Neutrophil (primary cell): ENCODE measurements around the gene CELF3.

ENCODE experiments used
- H3K27ac ChIP-seq: fragments of 200-600 bp; sonication (generic); 2 replicates; pipeline ENCODE4 v1.5.1; 2016; ENCODE audit warnings: mild to moderate bottlenecking, moderate library complexity
- H3K27me3 ChIP-seq: fragments of 200-600 bp; sonication (generic); 2 replicates; pipeline ENCODE4 v1.6.0; 2016; ENCODE audit warnings: mild to moderate bottlenecking
- H3K36me3 ChIP-seq: fragments of 200-600 bp; sonication (generic); 2 replicates; pipeline ENCODE4 v1.5.1; 2017
- H3K4me1 ChIP-seq, 2 experiments: fragments of 200-600 bp in 1 of 2; sonication (generic) in 1 of 2; 1 replicate in 1 of 2; 2 replicates in 1 of 2; pipeline versions ENCODE4 v1.5.1 to v1.6.1; 2013 to 2016; ENCODE audit warnings: low read depth in 1 of 2, low read length in 1 of 2, mild to moderate bottlenecking in 1 of 2, moderate library complexity in 1 of 2; ENCODE audit not compliant: control insufficient read depth in 1 of 2, insufficient read depth in 1 of 2
- H3K4me3 ChIP-seq, 2 experiments: fragments of 200-600 bp in 1 of 2; sonication (generic) in 1 of 2; 1 replicate in 1 of 2; 2 replicates in 1 of 2; pipeline ENCODE4 v1.5.1; 2013 to 2016; ENCODE audit warnings: low read depth in 1 of 2, low read length in 1 of 2, mild to moderate bottlenecking in 1 of 2, moderate library complexity in 1 of 2
- H3K9me3 ChIP-seq: fragments of 200-600 bp; sonication (generic); 2 replicates; pipeline ENCODE4 v1.5.1; 2016
- TF ChIP-seq, protein P1 (sequence below): fragments of 200-600 bp; sonication (generic); IDR thresholded peaks from 2 replicates; pipeline ENCODE4 v1.5.1; 2016; ENCODE audit warnings: antibody characterized with exemption

CELF3 gene

GRCh38 chr1:151721788-151722510, 5.3 kb upstream of the CELF3 start:
- Histone ChIP-seq H3K36me3 (no peaks in the 10 kb centered on the region), H3K4me1 (peaks cover 17 to 22% of the 10 kb centered on the region in 2 experiments), H3K9me3 (no peaks in the 10 kb centered on the region), H3K27ac (no peak overlapping the region), H3K4me3 (peak overlapping the region; percentile 50 to 71), H3K27me3 (peaks cover 99% of the 10 kb centered on the region)
- TF ChIP-seq, protein P1, sequence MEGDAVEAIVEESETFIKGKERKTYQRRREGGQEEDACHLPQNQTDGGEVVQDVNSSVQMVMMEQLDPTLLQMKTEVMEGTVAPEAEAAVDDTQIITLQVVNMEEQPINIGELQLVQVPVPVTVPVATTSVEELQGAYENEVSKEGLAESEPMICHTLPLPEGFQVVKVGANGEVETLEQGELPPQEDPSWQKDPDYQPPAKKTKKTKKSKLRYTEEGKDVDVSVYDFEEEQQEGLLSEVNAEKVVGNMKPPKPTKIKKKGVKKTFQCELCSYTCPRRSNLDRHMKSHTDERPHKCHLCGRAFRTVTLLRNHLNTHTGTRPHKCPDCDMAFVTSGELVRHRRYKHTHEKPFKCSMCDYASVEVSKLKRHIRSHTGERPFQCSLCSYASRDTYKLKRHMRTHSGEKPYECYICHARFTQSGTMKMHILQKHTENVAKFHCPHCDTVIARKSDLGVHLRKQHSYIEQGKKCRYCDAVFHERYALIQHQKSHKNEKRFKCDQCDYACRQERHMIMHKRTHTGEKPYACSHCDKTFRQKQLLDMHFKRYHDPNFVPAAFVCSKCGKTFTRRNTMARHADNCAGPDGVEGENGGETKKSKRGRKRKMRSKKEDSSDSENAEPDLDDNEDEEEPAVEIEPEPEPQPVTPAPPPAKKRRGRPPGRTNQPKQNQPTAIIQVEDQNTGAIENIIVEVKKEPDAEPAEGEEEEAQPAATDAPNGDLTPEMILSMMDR: no peak

DNA sequence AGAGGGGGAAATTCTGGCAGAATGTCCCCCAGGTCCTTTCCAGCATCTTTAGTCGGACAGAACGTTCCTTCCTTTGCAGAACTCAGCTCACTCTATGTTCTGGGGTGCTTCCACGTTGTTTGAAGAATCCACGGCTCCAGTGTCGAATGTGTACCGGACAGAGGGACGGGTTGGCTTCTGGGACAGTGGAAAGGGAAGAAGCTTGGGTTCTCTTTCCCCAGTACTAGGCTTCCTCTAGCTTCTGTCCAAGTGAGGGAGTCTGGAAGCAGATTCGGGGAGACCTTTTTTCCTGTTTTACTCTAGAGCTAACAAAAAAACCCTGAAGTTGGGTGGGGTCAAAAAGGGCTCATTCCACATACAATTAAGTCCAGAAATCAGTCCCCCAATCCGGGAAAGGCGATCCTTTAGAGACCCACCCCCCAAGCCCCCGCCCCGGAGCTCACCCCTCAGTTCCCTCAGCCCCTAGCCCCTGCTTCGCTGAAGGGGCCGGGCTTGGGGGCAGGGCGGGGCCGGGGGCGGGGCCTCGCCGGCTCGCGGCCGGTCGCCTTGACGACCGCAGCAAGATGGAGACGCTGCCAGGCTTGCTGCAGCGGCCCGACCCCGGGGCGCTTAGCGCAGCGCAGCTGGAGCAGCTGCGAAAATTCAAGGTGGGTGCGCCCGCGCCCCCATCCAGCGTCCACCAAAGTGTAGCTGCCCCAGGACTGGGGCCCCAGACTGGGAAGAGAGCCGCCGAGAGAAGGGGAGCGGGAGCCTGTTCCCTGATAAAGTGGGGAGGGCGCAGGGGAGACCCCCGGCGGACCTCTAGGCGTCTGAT, 4.6 kb upstream of the CELF3 start, which contains the start of gene RIIAD1:
Gene RIIAD1, plus strand, starts transcription at position 549 of the 814 bp plus-strand sequence. Its CDS starts 15 bp downstream, at position 564.
- peak within 1 kb of the TSS; percentile 50 to 71 for H3K4me3 ChIP-seq
- no peaks in the 10 kb centered on the region for H3K9me3 ChIP-seq
- peaks cover 17 to 22% of the 10 kb centered on the region in 2 experiments for H3K4me1 ChIP-seq
- no peaks in the 10 kb centered on the region for H3K36me3 ChIP-seq
- H3K27me3 ChIP-seq: peaks cover 99% of the 10 kb centered on the region
- H3K27ac ChIP-seq: peak within 1 kb of the TSS; percentile 56
- TF ChIP-seq, protein P1: no peak

DNA sequence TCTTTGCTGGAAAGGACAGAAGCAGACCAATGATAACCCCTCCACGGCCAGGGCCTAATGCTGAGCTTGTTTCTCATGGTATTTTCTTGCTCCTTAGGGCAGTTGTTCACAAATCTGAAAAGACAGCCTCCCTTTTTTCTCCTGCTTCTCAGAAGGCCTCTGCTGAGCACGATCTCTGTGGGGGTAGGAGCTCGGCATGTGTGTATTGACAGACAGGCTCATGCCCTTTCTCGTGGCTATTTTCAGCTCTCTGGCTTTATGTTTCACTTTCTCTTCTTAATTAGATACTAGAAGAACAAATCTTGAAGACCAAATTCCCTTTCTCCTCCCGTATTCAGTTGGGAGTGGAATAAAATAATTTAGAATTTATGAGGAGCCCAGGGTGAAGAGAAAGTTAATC, 4.0 kb upstream of the CELF3 start:
- Histone ChIP-seq H3K27me3 (peaks cover 99% of the 10 kb centered on the region), H3K4me3 (peak overlapping the region; percentile 37 to 71)

GRCh38 chr1:151720125-151720524, 3.5 kb upstream of the CELF3 start:
- TF ChIP-seq, protein P1: no peak
- H3K9me3 ChIP-seq: no peaks in the 10 kb centered on the region
- peaks cover 17 to 22% of the 10 kb centered on the region in 2 experiments for H3K4me1 ChIP-seq
- no peaks in the 10 kb centered on the region for H3K36me3 ChIP-seq
- H3K27me3 ChIP-seq: peaks cover 99% of the 10 kb centered on the region
- H3K27ac ChIP-seq: no peak overlapping the region
- peak overlapping the region in 1 of 2 experiments; percentile 71 for H3K4me3 ChIP-seq

More for the DNA sequence above, 4.0 kb upstream of the CELF3 start:
- TF ChIP-seq, protein P1: no peak
- Histone ChIP-seq H3K9me3 (no peaks in the 10 kb centered on the region), H3K36me3 (no peaks in the 10 kb centered on the region), H3K27ac (peak overlapping the region; percentile 56), H3K4me1 (peaks cover 17 to 22% of the 10 kb centered on the region in 2 experiments)

DNA sequence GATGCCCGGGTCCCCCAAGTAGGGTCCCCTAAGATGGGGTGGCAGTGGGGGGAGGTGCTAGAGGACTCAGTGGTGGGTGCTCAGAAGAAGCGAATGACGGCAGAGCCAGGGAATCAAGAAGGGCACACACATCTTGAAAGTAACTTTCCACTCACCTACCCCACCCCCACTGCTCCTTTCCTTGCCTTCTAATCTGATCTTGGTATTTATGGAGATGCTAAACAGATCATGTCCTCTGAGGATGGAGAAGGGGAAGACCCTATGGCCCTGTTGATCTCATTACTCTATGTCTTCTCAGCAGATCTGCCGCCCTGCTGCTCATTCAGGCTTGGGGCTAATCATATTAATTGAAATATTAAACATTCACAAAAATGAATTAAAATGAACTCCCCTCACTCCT, 2.1 kb upstream of the CELF3 start:
- H3K27me3 ChIP-seq: peaks cover 100% of the 10 kb centered on the region
- no peaks in the 10 kb centered on the region for H3K9me3 ChIP-seq
- H3K4me1 ChIP-seq: peaks cover 17 to 22% of the 10 kb centered on the region in 2 experiments
- H3K36me3 ChIP-seq: no peaks in the 10 kb centered on the region
- H3K27ac ChIP-seq: no peak overlapping the region
- H3K4me3 ChIP-seq: no peak overlapping the region
- TF ChIP-seq, protein P1: no peak
